GM12878 (cell line): ENCODE data around the gene PLEKHM2.

Experiments
- CBX5 ChIP-seq: sonication (generic); IDR thresholded peaks from 2 replicates; pipeline ENCODE4 v1.6.1; 2016; ENCODE audit warnings: low read depth, moderate library complexity, mild to moderate bottlenecking, inconsistent platforms
- CREB1 ChIP-seq: IDR thresholded peaks from 2 replicates; pipeline ENCODE4 v1.6.1; 2012; ENCODE audit warnings: low read depth, mild to moderate bottlenecking, inconsistent platforms
- EGR1 ChIP-seq, 2 experiments: IDR thresholded peaks; 1 replicate in 1 of 2; 2 replicates in 1 of 2; pipeline ENCODE4 v1.6.1; 2011 to 2012; ENCODE audit warnings: low read depth in 2 of 2, low read length in 2 of 2, borderline replicate concordance in 1 of 2, mild to moderate bottlenecking in 1 of 2, moderate library complexity in 1 of 2
- EP300 ChIP-seq, 2 experiments: fragments of 150-350 bp in 1 of 2; IDR thresholded peaks; 2 replicates each; pipeline ENCODE4 v1.6.1; 2011 to 2012; ENCODE audit warnings: low read depth in 2 of 2, low read length in 2 of 2, borderline replicate concordance in 1 of 2, improper control_type of control experiment in 1 of 2, inconsistent platforms in 1 of 2; ENCODE audit not compliant: control insufficient read depth in 1 of 2
- JUNB ChIP-seq: IDR thresholded peaks from 2 replicates; pipeline ENCODE4 v1.6.1; 2016; ENCODE audit warnings: antibody characterized with exemption, mild to moderate bottlenecking
- POLR2A ChIP-seq: IDR thresholded peaks from 2 replicates; pipeline ENCODE4 v1.6.1; 2011; ENCODE audit warnings: low read depth, mild to moderate bottlenecking, low read length
- POLR2AphosphoS5 ChIP-seq: IDR thresholded peaks from 2 replicates; pipeline ENCODE4 v1.6.1; 2011; ENCODE audit warnings: mild to moderate bottlenecking, low read length, inconsistent platforms
- RAD21 ChIP-seq: IDR thresholded peaks from 2 replicates; pipeline ENCODE4 v1.6.1; 2011; ENCODE audit warnings: mild to moderate bottlenecking, low read depth, low read length, moderate library complexity; ENCODE audit not compliant: insufficient read depth
- TAF1 ChIP-seq: IDR thresholded peaks from 2 replicates; pipeline ENCODE4 v1.6.1; 2011; ENCODE audit warnings: mild to moderate bottlenecking, low read depth, low read length, borderline replicate concordance
- TF ChIP-seq, protein P1 (sequence below), 3 experiments: IDR thresholded peaks in 2 of 3; conservative IDR thresholded peaks in 1 of 3; 2 replicates each; pipeline ENCODE4 v1.5.1; 2011; ENCODE audit warnings: low read depth in 3 of 3, low read length in 3 of 3, mild to moderate bottlenecking in 3 of 3, control low read depth in 2 of 3, moderate library complexity in 2 of 3, inconsistent platforms in 1 of 3, mixed read lengths in 1 of 3; ENCODE audit not compliant: control insufficient read depth in 2 of 3, insufficient read depth in 1 of 3; ENCODE audit errors: extremely low read depth in 1 of 3

DNA sequence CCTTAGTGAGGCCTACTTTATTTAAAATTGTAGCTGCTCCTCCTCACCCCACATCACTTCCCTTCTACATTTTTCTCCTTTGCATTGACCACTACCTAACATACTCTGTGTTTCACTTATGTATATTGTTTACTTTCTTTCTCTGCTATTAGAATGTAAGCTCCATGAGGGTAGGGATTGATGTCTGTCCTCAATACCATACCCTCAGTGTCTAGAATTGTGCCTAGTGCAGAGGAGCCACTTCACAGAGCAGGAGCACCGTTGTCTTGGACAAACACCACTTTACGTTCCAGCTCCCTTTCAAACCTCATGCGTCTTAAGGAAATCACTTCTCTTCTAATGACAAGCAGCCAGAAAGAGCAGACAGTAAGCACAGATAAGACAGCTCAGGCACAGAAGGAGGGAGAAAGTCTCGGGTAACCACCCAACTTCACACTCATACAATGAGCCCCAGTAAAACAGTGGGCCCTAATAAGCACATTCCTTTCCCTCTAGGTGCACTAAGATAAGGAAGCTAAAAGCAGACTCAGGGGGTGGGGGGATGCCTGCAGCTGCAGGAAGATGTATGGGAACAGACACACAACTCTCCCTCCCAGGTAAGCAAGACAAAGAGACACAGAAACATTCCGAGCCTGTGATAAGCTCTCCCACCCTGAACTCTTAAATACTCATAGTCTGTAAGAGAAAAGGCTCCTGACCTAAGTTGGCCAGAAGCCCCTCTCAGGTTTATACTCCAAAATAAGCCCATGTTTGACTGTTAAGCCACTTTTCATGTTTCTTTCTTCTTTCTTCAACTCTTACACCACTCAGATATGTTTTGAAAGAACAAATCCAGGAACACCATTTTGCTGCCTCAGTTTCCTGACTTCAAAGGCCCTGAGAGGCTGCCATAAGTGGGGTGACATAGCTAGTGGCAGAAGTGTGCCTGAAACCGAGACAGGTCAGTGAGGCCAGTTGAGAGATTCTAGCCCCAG lies 7.1 kb upstream of the PLEKHM2 start:
- TF ChIP-seq, protein P1, sequence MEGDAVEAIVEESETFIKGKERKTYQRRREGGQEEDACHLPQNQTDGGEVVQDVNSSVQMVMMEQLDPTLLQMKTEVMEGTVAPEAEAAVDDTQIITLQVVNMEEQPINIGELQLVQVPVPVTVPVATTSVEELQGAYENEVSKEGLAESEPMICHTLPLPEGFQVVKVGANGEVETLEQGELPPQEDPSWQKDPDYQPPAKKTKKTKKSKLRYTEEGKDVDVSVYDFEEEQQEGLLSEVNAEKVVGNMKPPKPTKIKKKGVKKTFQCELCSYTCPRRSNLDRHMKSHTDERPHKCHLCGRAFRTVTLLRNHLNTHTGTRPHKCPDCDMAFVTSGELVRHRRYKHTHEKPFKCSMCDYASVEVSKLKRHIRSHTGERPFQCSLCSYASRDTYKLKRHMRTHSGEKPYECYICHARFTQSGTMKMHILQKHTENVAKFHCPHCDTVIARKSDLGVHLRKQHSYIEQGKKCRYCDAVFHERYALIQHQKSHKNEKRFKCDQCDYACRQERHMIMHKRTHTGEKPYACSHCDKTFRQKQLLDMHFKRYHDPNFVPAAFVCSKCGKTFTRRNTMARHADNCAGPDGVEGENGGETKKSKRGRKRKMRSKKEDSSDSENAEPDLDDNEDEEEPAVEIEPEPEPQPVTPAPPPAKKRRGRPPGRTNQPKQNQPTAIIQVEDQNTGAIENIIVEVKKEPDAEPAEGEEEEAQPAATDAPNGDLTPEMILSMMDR (IDR thresholded peaks at IDR 0.05 in 2 of 3, conservative IDR thresholded peaks at IDR 0.05 in 1 of 3; ENCODE audit: control insufficient read depth in 2 of 3, extremely low read depth in 1 of 3, insufficient read depth in 1 of 3, low read depth in 3 of 3, low read length in 3 of 3): no peak
- TF ChIP-seq RAD21 (no peak), POLR2AphosphoS5 (no peak), JUNB (no peak), POLR2A (no peak), CREB1 (no peak), EGR1 (IDR thresholded peaks at IDR 0.05; ENCODE audit: borderline replicate concordance in 1 of 2, low read depth in 2 of 2, low read length in 2 of 2) (no peak), EP300 (IDR thresholded peaks at IDR 0.05; ENCODE audit: borderline replicate concordance in 1 of 2, control insufficient read depth in 1 of 2, low read depth in 2 of 2, low read length in 2 of 2) (no peak), TAF1 (no peak), CBX5 (no peak)
